Head of caudate nucleus (tissue), 42 donors: ENCODE results near the gene CTSE.
"Not testable (repeated sequence)": the region's sequence is repeated elsewhere in the genome, so short reads cannot be mapped to it uniquely, and the experiment has no call there.

Experiments used
- DNase-seq, 42 donors: peaks; one replicate each; pipeline versions ENCODE4 v3.0.0 to v3.0.0-alpha.2; 2020 to 2021; ENCODE audit warnings: mixed read lengths in 7 of 42
- intact Hi-C: fragments of 100-400 bp; cut with DNase I; formaldehyde crosslinking; loops from one replicate; pipeline ENCODE4 v1.15.0; 2022

CTSE gene

DNA sequence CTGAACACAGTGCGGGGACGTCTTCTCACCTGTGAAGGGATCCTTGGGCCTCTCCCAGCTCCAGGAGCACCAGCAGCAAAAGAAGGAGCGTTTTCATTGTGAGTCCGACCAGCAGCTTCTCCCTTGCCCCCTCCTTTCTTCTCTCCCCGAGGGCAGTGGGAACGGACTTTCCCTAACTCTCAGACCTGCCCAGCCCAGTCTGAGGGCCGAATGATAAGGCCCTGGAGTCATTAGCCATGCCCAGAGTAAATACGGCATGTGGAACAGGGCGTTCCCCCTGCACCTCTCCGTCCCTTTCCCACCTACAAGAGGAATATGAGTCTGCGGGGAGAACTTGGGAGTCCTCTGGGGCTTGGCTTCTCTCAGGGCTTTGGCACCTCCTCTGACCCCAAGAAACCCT is at the start of gene CTSE:
Gene CTSE (minus strand): TSS at position 201 of the 400 bp plus-strand sequence. CDS start 104 bp downstream, at position 97.
- intact Hi-C loops, result no loop called here
- DNase-seq, result no peak

DNA sequence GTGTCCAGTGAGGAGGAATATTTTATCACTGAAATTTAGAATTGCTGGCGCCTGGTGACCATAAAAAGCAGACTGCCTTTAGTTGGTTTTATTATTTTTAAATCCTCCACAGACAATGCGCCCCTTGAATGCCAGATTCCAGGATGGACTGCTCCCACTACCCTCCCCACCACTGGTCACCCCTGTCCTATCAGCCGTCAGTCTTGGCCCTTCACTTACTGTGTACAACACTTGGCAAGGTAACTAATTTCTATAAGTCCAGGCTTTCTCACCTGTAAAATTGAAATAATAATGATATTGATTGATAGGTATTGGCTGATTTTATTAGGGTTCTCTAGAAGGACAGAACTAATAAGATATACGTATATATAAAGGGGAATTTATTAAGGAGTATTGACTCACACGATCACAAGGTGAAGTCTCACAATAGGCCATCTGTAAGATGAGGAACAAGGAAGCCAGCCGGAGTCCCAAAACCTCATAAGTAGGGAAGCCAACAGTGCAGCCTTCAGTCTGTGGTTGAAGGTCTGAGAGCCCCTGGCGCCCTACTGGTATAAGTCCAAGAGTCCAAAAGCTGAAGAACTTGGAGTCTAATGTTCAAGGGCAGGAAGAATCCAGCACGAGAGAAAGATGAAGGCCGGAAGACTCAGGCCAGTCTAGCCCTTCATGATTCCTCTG is 47.1 kb upstream of the CTSE start:
- intact Hi-C loops, result no loop called here
- DNase-seq, result no peak

DNA sequence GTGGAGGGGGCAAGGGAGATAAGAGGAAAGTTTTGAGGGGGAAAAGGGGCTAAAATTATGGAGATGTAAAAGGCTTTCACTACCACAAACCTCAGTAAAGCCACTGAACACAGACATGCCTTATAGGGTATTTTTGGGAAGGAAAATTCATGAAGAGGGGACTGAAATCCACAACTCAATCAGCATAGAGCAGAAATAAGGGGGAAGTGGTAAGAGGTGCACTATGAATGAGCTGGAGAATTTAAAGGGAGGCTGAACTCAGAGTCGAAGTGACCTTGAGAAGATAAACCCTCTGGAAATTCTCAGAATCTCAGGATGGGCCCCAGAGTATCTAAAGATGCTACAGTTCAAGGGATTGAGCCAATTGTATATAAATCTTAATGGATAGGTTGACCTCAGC is 44.6 kb upstream of the CTSE start:
- DNase-seq, result no peak
- intact Hi-C loops, result no loop called here

DNA sequence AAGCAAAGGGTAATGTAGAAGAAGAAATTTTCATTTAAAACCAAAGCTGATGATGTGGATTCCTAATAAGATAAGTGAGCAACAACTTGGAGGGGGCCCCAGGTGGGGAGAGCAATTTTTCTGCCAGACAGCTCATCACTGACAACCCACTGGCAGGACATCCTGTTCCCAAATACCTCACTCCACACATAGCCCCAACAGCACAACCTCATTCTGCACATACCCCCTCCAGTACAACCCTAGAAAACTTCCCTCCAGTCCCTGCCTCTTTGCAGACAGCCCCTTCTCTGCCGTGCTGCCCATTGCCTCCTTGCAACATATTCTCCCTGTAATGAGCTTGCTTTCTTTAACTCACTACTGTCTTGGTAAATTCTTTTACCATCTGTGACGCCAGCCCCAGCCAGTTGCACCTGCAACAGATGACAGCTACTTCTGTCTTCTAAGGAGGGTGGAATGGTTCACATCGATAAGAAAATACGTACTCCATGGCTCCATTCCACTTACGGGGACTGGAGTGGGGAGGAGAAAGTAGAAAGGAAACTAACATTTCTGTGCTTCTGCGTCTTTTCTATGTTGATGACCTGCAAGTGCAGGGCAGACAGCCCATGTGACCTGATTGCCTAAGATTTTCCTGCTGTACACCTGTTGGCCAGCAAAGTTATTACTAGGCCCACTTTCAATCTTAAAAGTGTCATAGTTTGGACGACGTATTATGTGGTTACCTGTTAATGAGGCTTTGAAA is 44.0 kb upstream of the CTSE start:
- DNase-seq, result no peak
- intact Hi-C loops, result no loop called here

DNA sequence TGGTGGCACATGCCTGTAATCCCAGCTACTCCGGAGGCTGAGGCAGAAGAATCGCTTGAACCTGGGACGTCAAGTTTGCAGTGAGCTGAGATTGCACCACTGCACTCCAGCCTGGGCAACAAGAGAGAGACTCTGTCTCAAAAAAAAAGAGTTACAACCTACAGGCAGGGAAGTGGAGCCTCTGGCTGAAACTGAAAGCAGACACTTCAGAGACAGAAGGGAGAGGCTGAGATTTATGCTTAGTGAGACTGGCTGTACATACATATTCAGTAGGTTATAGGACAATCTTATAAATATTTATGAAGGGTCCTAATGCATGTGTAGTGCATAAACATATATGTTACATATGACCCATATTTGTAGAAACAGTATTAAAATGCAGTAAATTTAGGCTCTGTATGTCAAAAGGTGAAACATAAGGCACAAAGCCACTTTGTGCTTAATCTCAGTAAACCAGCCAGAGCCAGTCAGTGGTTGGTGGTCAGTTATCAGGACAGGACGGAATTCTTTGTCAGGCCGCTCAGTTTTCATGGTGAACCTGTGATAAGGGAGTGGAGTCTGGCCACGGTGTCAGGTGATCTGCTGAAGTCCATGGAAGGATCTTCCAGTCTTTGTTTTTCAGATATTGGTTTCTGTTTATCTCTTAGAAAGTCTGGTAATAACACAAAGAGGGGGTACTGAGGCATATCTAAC is 42.9 kb upstream of the CTSE start:
- no peak for DNase-seq
- intact Hi-C loops, result no loop called here

DNA sequence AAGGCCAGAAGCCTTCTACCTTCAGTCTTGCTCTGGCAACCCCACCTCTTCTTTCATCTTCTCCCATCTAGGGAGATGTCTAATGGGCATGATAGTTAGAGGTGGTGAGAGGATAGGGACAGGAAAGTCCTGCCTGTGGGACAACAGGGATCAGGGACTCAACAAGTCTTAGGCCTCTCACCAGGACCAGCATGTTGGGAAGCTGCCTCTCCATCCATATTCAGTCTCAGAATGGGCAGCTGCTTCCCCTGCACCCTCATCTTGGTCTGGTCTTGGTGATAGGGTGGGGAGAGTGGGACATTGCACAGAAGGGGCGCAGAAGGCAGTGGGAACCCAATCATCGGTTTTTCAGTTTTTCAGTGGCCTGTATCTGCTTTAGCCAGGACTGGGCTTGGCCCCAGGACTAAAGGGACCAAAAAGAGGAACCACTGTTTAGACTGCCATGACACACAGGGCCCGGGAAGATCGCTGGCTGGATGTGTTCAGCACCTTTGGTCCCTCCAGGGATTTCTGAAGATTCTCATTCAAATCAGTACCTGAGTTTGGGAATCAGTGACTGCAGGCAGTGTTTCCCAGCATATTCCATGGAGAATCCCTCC is 42.0 kb upstream of the CTSE start:
- DNase-seq, result no peak
- intact Hi-C loops, result no loop called here

DNA sequence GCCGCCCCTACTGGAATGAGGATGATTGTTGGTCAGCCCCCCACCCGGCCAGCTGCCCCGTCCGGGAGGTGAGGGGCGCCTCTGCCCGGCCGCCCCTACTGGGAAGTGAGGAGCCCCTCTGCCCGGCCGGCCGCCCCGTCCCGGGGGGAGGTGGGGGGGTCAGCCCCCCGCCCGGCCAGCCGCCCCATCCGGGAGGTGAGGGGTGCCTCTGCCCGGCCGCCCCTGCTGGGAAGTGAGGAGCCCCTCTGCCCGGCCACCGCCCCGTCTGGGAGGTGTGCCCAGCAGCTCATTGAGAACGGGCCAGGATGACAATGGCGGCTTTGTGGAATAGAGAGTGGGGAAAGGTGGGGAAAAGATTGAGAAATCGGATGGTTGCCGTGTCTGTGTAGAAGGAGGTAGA is 40.8 kb upstream of the CTSE start:
- intact Hi-C loops, DNase-seq: not testable (repeated sequence)

DNA sequence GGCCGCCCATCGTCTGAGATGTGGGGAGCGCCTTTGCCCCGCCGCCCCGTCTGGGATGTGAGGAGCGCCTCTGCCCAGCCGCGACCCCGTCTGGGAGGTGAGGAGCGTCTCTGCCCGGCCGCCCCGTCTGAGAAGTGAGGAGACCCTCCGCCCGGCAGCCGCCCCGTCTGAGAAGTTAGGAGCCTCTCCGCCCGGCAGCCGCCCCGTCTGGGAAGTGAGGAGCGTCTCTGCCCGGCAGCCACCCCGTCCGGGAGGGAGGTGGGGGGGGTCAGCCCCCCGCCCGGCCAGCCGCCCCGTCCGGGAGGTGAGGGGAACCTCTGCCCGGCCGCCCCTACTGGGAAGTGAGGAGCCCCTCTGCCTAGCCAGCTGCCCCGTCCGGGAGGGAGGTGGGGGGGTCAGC is 40.3 kb upstream of the CTSE start:
- intact Hi-C loops, DNase-seq: not testable (repeated sequence)

DNA sequence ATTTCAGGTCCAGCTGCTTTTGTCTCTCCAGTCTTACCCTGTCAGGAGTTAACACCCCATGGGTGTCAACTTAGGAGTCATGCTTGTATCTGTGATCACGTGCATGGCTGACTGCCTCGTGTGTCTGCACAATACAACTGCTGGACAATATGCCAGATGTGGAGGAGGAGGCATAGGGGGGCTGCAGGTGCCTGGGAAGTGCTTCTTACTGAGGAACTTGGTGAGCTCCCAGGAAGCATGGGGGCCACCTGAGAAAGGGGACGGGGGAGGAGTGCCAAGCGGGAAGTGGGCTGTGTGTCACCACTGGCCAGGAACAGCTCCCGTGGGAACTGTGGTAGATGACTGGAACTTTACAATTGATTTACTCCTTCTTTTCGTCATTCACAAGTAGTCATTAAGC is 38.8 kb upstream of the CTSE start:
- DNase-seq, result no peak
- intact Hi-C loops, result no loop called here

DNA sequence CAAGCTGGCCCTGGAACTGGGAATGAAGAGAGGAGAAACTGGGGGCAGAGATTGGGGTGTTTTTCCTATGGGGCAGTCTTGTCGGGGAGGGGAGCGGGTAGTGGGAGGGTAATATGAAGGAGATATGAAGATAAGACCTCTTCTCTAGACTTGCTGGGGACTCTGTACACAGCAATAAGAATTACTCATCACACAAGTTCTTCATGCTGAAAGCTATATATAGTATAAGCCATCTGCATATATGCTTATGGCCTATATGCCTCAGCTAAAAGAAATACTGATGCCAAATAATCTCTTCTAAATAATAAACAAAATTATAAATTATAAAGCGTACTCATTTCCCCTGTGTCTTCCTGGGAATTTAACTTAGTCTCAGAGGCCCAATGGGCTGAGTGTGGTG is 37.1 kb upstream of the CTSE start:
- DNase-seq, result no peak
- intact Hi-C loops, result no loop called here

DNA sequence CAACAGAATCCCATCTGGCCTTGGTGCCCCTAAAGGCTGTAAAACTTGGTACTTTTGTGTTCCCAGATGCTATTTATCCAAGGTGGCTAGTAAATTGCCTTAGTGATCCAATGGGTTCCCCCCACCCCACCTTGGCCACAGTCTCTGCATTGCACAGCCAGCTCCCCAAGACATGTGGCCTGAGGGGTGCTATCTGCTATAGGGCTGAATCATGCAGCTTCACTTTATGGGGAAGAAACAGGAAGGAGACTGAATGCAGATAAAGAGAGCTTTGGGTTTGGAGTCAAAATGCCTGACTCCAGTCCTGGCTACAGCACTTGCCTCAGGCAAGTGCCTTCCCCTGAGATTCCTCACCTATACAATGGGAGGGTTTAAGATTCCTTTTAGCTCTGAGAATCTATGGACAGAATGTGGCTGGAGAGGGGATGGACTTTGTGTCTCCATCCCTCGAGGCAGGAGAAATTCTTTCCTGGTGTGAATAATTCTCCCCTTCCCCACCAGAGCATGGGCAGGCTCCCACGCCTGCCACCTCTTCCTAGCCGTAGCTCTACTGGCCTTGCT is 35.7 kb upstream of the CTSE start:
- no peak for DNase-seq
- intact Hi-C loops, result no loop called here

DNA sequence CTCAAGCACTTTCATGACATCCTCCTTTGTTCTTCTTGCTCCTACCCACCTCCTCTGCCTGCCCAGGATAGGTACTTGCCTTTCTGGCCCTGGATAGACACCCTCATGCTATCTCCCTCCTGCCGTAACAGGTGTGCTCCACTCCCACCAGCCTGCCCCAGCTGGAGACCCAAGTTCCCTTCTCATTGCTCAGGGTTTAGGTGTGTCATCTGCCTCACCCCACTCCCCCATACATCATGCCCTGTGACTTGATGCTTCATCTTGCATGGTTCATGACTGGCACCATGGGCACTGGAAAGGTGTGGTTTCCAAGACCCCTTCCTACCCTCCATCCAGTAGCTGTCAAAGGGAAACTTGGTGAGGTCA is 35.2 kb upstream of the CTSE start:
- intact Hi-C loops, result no loop called here
- no peak for DNase-seq

DNA sequence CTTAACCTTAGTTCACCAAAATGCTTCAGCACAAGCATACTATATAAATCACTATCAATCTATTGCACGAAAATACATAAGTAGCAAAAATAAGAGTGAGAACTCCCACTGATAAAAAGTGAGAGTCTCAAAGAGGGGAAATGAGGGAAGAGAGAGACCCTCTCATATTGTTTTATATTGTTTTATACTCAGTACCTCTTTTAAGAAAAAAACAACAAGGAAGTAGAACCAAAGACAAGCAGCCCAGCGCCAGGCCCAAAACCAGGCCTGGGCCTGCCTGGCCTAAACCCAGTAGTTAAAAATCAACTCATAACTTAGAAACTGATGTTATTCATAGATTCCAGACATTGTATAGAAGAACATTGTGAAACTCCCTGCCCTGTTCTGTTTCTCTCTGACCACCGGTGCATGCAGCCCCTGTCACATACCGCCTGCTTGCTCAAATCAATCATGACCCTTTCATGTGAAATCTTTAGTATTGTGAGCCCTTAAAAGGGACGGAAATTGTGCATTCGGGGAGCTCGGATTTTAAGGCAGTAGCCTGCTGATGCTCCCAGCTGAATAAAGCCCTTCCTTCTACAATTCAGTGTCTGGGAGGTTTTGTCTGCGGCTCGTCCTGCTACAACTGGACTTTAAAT is 34.7 kb upstream of the CTSE start:
- intact Hi-C loops, DNase-seq: not testable (repeated sequence)

DNA sequence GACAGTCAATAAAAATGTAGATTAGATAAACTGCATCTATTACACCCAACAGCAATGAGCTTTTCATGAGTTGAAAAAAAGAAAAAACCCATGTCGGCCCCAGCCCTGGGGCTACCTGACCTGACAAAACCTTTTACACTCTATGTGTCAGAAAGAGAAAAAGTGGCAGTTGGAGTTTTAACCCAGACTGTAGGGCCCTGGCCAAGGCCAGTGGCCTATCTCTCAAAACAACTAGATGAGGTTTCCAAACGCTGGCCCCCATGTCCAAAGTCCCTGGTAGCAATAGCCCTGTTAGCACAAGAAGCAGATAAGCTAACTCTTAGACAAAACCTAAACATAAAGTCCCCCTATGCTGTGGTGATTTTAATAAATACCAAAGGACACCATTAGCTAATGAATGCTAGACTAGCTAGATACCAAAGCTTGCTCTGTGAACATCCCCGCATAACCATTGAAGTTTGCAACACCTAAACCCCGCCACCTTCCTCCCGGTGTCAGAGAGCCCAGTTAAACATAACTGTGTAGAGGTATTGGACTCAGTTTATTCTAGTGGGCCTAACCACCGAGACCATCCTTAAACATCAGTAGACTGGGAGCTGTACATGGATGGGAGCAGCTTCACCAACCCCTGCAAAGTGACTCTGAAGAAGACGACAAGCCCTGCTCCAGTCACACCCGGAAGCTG is 32.1 kb upstream of the CTSE start:
- intact Hi-C loops, DNase-seq: not testable (repeated sequence)

DNA sequence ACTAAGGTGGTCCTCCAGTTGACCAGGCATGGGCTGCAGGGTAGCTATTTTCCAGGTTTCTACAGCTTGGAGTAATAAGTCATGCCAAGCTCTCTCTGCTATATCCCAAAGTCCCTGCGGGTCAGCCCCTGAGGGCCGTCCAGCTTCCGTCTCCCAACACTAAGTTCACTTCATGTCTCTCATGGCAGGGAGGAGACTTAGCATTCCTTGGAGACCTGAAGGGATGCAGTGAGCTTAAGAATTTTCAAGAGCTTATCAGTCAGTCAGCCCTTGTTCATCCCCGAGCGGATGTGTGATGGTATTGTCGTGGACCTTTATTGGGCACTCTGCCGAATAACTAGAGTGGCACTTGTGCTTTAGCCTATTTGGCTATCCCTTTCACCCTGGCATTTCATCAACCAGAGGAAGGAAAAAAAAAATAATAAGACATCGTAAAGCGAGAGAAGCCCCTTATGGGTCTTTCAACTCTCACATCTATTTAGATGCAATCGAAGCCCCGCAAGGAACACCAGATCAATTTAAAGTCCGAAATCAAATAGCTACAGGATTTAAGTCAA is 31.5 kb upstream of the CTSE start:
- intact Hi-C loops, result not testable (repeated sequence)

DNA sequence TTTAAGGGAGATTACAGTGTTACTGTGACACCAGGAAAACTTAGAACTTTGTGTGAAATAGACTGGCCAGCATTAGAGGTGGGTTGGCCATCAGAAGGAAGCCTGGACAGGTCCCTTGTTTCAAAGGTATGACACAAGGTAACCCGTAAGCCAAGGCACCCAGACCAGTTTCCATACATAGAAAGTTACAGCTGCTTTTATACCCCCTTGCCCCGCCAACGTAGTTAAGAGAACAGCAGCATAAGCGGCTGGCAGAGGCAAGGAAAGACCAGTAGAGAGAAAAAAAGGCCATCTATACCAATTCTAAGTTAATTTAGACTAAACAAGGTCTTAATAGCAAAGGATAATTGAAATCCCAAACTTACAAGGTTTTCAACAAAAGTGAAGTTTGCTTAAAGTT is 29.9 kb upstream of the CTSE start:
- intact Hi-C loops, DNase-seq: not testable (repeated sequence)

More for the DNA sequence above, 31.5 kb upstream of the CTSE start:
- DNase-seq, result not testable (repeated sequence)

DNA sequence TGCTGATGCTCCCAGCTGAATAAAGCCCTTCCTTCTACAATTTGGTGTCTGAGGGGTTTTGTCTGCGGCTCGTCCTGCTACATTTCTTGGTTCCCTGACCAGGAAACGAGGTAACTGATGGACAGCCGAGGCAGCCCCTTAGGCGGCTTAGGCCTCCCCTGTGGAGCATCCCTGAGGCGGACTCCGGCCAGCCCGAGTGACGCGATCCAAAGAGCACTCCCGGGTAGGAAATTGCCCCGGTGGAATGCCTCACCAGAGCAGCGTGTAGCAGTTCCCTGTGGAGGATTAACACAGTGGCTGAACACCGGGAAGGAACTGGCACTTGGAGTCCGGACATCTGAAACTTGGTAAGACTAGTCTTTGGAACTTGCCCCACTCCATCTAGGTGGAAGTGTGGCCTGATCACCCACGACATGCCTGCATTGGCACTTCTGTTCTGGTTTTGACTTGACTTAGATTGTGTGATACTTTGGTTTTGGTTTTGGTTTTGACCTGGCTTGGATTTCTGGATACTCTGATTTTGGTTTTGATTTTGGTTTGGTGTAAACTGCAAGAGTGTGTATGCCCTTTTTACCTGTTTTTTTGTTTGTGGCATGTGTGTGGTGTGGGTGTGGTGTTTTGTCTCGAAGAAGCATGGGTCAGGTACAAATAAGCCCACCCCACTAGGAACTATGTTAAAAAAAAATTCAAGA is 29.4 kb upstream of the CTSE start, which contains the start of gene RHEX:
Gene RHEX (plus strand): TSS at position 255 of the 692 bp plus-strand sequence. CDS start 44,656 bp downstream, outside the sequence.
- intact Hi-C loops, result not testable (repeated sequence)

More for the DNA sequence above, 29.4 kb upstream of the CTSE start, which contains the start of gene RHEX:
- not testable (repeated sequence) for DNase-seq
